NCI-H345 treated with DMSO at 0.1 percent for 48 hours (cell line): ENCODE results near the gene LYST.
"Not testable (repeated sequence)": the region's sequence is repeated elsewhere in the genome, so short reads cannot be mapped to it uniquely, and the experiment has no call there.

Source experiments
- DNase-seq: peaks from one replicate; lab custom pipeline; 2025; ENCODE audit not compliant: unreplicated experiment; lab: John Stamatoyannopoulos, UW

LYST gene

DNA sequence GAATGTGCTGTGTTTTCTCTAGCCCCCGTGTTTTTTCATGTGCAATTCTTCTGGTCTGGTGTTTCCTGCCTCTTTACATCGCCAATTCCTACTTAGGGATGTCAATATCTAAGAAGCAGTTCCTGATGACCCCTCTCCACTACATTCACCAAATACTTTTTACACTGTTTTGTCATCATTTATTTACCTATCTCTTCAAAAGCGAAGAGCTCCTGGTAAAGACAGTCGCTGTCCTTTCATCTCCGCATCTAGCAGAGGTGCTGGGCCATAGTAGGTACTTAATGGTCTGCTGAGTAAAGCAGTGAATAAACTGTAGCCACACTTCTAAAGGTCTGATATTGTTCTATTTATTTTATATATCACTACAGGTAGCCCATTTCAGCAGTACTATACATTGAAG, 43.0 kb downstream of the LYST start:
- no peak for DNase-seq

DNA sequence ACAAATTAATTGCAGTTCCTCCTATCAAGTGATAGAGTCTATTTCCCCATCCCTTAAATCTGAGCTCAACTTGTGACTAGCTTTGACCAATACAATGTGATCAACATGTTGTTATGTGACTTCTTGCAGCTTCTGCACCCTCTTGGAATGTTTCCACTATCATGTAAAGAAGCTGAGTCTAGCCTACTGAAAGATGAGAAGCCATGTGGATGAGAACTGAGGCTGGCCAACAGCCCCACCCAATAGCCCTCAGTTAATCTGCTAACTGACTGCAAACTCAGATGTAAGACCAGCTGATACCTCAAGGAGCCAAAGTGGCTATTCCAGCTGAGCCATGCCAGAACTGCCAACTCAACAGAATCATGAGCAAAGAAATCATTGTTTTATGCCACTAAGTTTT, 44.0 kb downstream of the LYST start:
- no peak for DNase-seq

DNA sequence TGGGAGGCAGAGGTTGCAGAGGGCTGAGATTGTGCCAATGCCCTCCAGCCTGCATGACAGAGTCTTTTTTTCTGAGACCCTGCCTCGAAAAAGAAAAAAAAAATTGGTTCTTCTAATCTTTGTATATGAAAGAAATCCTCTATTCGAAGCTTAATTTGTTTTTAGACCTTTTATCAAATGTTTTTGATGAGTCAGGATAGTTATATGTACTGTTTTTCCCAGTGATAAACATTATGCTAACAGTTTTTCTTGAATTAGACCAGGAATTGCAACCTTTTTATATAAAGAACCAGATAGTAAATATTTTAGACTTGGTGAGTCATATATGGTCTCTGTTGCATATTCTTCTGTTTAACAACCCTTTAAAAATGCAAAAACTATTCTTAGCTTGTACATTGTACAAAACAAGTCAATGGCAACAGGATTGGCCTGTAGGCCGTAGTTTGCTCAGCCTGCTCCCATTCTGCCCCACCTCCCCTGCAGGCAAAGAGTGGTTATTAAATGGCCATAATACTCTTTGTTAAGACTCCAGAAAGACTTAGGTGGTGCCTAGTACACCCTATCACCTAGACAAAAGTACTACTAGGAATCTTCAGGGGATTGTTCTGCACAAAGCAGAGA, 45.2 kb downstream of the LYST start:
- no peak for DNase-seq

DNA sequence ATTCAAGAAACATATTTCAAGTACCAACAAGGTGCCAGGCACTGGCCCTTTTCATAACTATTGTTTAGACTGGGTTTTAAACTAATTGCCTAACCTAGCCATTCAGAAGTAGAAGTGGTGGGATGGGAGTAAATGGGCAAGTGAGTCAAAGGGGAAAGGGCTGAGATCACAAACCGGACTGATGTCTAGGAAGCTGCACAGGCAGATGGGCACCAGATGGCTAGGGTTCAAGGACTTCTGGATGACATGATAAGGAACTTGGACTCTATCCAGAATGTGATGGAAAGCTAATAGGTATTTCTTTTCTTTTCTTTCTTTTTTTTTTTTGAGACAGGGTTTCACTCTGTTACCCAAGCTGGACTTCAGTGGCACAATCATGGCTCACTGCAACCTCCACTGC, 46.6 kb downstream of the LYST start:
- no peak for DNase-seq

DNA sequence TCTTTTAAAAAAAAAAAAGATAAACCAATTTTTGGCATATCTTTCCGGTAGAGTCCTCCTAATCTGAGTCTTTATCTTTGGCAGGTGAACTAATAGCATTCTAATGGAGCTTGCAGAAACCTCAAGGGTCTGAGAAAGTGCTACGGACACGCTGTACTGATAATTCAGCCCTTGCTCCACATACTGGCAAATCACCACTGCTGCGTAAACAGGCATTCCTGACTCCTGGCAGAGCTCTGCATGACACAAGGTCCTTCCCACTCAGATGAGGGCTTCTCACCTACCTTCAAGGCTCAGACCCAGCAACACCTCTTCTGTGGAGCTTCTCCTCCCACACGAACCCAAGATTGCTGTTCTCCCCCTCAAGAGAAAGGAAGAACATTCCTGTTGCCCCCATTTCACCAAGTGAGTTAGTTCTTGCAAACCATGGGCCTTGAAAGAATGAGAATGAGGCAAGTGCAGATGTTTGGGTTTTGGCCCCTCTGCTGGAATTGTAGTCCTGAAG, 48.0 kb downstream of the LYST start:
- no peak for DNase-seq

DNA sequence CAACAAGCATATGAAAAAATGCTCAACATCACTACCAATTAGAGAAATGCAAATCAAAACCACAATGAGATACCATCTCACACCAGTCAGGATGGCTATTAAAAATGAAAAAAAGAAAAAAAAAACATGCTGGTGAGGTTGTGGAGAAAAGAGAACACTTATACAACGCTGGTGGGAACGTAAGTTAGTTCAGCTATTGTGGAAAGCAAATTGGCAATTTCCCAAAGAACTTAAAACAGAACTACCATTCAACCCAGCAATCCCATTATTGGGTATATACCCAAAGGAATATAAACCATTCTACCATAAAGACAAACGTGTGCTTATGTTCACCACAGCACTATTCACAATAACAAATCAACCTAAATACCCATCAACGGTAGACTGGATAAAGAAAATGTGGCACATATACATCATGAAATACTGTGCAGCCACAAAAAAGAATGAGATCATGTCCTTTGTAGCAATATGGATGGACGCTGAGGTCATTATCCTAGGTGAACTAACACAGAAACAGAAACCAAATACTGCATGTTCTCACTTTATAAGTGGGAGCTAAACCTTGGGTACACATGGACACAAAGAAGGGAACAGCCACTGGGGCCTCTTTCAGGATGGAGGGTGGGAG, 49.5 kb downstream of the LYST start:
- DNase-seq: no peak

DNA sequence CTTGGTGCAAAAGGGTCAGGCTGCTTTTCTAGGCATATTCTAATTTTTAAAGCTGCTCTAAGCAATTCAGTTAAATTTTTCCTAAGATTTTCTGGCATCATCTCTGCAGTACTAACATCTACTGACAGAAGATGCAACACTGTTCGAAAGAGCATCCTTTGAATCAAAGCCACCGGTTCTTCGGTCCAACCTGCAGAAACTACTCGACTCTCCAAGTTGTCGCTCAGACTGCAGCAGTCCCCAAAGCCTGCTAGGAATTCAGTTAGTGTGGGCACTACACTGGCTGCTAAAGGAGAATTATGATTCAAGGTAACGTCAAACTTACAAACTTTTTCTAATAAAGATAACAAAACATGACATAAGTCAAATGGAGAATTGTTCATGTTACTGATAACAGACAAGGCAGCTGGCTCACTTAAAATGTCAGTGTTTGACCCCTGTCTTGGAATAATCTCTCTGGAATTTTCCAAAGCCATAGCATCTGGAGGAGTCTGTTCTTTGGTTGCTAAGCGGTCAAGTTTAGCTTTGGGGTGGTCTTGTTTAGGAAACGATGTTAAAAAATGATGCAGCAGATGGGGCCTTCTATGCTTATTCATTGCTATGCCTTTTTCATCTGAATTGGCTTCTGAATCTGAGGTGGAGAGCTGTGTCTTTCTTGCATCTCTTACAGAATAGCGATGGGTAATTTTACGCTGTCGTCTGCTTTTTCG, 56.9 kb downstream of the LYST start:
- no peak for DNase-seq

DNA sequence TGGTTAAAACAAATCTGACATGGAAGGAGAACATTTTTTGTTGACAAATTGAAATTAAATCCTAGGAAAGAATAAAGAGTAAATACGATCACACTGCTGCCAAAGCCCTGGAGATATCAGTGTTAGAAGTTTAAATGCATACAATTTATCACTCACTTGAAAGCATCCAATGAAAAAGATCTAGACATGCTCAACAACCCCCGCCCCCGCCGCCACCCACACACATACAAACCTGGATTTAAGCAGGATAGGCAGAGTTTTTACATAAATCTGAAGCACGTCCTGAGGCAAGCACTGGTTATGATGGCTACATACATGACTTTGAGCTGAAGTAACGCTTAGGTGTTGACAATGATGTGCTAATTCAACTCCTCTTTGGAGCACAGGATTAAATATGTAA, 58.5 kb downstream of the LYST start:
- no peak for DNase-seq

DNA sequence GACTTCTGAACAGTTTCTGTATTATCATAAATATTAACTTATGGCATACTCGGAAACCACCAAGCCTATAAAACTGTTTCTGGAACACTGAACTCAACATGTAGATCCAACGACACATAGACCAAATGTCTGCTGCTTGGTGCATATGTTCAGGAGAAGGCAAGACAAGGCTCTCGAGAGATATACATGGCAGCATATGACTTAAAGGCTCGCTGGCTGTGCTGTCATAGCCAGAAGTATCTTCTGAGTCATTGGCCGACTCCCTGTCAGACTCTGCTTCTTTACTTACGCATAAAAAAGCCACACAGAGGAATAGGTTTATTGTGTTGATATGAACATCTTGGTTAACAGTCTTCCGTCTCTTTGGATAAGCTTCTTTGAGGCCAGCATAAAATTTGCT, 60.6 kb downstream of the LYST start:
- DNase-seq: no peak

DNA sequence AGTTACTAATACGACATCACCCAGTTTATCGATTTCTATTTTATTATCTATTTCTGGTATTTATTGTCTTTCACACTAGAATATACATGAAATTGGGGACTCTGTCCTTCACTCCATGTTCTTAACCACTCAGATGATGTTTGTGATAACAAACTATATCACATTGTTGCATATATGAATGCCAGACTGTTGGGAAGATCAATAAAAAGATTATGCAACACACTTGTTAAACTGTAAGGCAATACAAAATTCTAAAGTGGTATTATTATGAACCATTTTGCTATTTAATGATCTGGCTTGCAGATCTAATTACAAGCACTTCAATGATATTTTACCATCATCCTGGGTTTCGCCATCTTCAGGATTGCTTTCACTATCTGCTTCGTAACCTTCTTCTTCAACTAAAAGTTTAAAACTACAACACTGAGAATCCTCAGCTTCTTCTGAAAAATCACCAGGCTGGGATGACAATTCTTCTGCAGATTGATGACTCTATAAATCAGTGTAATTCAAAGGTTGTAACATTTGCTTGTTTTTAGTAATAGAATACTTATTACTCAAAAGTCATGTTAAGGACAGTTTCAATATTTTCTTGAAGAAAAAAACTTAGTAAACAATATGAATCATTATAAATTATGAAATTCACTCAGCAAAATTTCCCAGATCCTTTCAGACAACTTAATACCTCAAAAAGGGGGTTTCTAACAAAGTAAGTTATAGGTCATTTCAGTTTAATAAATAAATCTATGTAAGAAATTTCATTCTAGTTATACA, 63.9 kb downstream of the LYST start:
- no peak for DNase-seq

DNA sequence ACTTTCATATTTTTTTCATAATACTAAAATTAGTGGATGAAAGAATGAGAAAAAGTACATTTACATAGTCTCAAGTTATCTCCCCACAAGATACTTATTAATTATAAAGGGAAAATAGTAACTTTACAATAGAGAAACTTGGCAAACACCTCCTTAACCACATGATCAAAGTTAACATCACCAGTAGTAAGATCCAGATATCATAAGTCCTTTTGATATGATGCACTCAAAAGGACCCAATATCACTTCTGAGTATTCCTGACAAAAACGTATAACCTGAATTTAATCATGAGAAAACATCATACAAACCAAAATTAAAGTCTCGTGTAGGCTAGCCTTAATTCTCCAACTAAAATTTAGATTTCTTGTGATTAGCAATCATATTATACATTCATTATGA, 67.4 kb downstream of the LYST start:
- no peak for DNase-seq

DNA sequence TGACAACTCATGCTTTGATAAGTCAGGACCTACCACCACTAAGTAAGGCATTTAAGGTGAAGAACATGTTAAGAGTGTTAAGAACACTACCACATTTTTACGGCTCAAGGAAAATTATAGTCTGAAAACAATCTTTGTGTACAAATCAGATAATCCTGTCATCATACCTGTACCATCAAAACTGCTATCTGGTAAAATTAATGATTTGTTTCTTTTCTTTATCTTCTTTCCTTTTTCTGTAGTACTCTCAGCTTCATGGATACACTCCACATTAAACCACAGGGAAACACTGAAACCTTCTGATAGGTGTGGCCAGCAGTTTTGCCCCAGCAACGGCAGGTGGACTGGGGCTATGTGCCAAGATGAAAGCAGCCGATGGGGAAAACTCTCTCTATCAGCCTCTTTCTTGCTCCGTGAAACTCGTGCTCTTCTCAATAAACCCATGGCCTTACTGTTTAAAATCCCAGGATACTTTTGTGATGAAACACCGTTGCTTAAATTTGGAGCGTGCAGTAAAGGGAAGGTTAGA, 75.1 kb downstream of the LYST start:
- DNase-seq: no peak

DNA sequence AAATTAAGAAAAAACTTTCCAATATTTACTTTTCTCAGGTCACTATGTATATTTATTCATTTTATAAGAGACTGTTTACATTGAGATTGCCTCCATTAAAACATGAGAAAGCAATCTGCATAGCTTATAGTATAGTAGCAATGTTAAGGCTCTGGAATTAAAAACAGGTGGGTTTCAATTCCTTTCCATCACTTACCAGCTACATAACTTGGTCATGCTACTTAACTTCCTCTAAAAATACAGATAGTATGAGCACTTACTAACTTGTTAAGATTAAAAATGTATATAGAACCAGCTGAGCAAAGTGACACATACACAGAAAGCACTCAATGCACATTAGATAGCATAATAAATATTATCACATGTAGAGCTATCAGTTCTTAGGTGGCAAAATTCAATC, 76.6 kb downstream of the LYST start:
- DNase-seq: no peak

DNA sequence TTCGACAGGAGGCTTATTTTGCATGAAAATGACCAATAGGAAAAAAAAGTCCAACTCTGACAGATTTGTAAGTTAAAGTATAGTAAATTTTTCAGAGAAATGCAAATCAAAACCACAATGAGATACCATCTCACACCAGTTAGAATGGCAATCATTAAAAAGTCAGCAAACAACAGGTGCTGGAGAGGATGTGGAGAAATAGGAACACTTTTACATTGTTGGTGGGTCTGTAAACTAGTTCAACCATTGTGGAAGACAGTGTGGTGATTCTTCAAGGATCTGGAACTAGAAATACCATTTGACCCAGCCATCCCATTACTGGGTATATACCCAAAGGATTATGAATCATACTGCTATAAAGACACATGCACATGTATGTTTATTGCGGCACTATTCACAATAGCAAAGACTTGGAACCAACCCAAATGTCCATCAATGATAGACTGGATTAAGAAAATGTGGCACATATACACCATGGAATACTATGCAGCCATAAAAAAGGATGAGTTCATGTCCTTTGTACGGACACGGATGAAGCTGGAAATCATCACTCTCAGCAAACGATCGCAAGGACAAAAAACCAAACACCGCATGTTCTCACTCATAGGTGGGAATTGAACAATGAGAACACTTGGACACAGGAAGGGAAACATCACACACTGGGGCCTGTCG, 80.3 kb downstream of the LYST start:
- DNase-seq: not testable (repeated sequence)

DNA sequence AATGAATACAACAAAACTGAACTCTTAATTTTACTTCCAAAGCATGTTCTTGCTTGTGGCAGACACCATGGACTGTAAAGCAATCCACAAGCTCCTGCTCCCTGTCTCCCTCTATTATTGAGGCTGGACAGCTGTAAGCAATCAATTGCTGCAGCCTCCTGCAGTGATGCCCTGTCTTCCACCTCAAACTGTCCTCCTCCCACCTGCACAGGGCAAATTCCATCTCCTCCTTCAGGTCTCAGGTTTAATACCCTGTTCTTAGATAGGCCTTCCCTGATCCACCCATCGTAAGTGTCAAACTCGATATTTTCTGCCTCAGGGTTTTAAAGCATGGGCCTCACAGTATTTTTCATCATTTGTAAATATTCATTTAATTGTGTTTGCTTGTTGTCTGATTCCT, 81.8 kb downstream of the LYST start:
- no peak for DNase-seq

DNA sequence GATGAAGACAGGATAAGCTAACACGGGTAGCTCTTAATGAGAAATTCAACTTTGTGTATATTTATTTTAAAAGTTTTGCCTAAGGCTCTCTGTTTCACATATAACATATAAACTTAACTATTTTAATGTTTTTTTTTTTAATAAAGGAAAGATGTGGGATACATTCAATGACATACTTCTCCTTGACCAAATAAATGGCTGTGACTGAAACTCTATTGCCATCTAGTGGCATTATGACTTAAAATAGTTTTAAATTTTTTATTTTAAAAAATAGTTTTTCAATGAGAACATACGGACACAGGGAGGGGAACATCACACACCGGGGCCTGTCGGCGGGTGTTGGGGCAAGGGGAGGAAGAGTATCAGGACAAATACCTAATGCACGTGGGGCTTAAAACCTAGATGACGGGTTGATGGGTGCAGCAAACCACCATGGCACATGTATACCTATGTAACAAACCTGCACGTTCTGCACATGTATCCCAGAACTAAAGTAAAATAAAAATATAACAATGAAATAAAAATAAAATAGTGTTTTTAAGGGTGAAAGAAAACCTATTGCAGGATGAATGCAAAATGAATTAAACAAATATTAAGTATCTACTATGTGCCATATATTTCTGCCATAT, 83.4 kb downstream of the LYST start:
- peak; percentile 25 for DNase-seq

DNA sequence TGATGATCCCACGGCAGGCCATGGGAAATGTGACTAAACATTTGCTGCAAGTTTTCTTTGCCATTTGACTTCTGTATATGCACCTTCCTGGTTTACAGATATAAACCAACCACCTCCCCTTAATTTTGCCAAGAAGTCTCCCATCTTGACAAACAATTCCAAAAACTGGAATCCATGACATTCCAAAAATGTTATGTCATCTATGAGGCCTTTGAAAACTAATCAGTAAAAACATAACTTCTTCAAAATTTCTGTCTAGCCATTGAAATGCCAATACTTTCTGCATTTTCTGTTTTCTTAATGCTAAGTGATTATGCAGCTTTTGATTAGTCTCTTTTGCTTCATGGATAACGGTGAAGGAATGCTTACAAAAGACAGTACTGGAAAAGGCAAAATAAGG, 84.1 kb downstream of the LYST start:
- no peak for DNase-seq

DNA sequence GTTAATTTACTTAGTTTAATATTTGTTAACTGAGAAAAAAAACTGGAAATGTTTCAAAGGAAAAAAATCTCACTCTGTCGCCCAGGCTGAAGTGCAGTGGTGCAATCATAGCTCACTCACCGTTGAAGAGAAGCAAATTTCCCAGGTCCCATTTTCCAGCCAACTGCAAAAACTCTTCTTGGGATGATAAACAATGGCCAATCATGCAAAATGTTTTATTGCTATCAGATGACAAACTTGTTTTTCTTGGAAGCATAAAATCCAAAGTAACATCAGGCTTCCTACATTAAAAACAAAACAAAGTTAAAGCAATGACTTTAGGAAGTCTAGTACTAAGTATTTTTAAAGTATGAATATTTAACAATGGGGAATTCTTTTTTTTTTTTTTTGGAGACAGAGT, 84.9 kb downstream of the LYST start:
- DNase-seq: no peak

DNA sequence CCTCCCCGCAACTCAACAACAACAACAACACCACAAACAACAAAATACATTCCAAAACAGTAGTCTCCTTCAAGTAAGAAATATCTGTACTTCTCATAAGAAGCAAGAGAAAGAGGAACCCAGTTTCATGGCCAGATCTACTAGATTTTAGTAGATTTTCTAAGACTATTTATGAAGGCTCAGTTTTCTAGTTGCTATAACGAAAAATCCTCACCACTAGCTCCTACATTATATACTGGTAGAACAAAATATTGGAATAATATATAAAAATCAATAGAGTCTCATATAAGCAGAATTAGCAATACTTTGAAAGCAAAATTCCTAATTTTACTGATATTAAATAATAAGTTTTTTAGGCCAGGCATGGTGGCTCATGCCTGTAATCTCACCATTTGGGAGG, 86.9 kb downstream of the LYST start:
- DNase-seq: no peak

DNA sequence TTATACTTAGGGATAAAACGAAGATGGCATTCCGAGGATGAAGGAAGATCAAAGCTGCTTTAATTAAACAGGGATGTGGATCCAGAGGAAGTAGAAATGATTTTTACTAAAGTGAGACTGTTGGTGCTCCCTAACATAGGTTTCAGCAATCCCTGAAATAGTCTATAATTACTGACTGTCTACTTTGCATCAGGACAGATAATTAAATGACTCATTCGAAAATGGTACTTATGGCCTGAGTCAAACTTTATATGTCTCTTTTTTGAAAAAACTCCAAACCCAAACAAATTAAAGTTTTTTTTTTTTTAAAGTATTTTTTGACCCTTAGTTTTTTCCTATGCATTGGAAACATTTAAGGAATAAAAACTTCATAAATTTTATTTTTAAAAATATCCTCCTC, 90.3 kb downstream of the LYST start:
- DNase-seq: no peak
